SU-DHL-6 (cell line): ENCODE measurements around the gene ATP5IF1.

ENCODE experiments used
- CTCF ChIP-seq: fragments of 200-600 bp; sonication (generic); IDR thresholded peaks from one replicate; pipeline ENCODE4 v1.5.1; 2017; ENCODE audit warnings: antibody characterized with exemption, mild to moderate bottlenecking, low read length, moderate library complexity; ENCODE audit not compliant: insufficient read depth, poor library complexity, severe bottlenecking
- EZH2phosphoT487 ChIP-seq: fragments of 200-600 bp; sonication (generic), shearing (Covaris generic); conservative IDR thresholded peaks from 2 replicates; pipeline ENCODE4 v1.6.1; 2018; ENCODE audit warnings: mild to moderate bottlenecking, antibody characterized with exemption, low read length, moderate library complexity, mixed read lengths

GRCh38 chr1:28257736-28258135 is 21.8 kb downstream of the ATP5IF1 start:
- TF ChIP-seq CTCF (no peak), EZH2phosphoT487 (no peak)
